GM18517 (cell line): Measurements from ENCODE around the gene TBC1D22A.
"Not testable (repeated sequence)": the region's sequence is repeated elsewhere in the genome, so short reads cannot be mapped to it uniquely, and the experiment has no call there.

ENCODE experiments used
- ATAC-seq: cut with Tn5 transposase; IDR thresholded peaks from one replicate; pipeline ENCODE4 v1.9.1; 2021; ENCODE audit warnings: mild to moderate bottlenecking, moderate library complexity; ENCODE audit not compliant: unreplicated experiment

Gene TBC1D22A

GRCh38 chr22:46770151-46770641, 7.7 kb downstream of the TBC1D22A start:
- no peak for ATAC-seq

GRCh38 chr22:46770726-46771125, 8.3 kb downstream of the TBC1D22A start:
- no peak for ATAC-seq

DNA sequence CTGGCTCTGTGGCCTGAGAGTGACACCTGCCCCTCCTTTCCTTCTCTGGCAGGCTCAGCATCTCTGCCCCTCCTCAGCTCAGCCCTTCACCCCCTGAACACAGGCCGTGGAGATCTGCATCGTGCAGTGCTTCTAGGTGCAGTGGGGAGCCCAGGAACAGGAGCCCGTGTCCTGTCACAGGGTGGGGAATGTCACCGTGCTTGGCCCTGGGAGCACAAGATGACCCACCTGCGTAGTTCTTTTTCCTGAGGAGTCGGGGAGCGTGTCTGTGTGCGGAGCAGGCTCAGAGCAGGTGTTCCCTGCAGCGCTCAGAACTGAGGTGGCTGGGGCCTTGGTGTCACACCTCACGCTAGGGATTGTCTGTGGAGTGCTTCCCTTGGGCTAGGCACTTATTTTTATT, 10.6 kb downstream of the TBC1D22A start:
- no peak for ATAC-seq

GRCh38 chr22:46774253-46774979, 12.0 kb downstream of the TBC1D22A start:
- ATAC-seq: peak; percentile 27

DNA sequence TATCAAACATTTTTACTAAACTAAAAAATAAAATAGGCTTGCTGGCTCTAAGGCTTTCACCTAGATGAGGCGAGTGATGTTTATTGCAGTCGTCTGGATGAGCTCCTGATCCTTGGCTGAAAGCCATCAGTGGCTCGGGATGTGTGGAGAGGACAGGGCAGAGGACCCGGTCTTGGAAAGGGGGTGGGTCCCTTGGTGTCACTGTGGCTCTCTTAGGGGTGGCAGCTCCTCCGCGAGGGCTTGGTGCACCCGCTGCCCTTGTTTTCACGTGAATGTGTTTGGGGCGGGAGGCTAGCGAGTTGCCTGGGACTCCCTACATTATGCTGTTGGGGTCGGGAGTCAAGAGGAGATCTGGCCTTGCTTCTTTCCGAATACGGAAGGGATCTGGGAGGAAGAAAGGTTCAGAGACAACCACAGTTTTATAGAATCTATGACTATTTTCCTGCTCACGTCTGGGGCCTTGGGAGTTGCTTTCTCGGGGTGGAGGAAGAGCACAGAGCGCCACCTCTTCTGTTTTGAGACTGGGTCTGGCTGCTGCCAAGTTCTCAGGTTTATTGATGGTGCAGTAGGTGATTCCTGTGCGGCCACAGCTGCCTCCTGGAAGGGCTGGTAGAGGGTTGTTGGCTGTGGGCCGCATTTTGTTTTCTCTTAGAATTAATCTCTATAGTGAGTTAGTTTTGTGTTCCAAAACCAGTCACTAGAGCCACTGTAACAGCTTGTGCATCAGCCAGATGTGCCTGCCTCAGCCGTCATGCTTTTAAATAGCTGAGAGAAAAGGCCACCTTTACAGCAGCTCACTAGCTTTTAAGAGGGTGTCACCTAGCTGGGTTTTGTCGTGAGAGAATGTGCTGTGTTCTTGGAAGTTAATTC, 12.8 kb downstream of the TBC1D22A start:
- ATAC-seq: no peak

GRCh38 chr22:46775850-46776826, 13.7 kb downstream of the TBC1D22A start:
- no peak for ATAC-seq

DNA sequence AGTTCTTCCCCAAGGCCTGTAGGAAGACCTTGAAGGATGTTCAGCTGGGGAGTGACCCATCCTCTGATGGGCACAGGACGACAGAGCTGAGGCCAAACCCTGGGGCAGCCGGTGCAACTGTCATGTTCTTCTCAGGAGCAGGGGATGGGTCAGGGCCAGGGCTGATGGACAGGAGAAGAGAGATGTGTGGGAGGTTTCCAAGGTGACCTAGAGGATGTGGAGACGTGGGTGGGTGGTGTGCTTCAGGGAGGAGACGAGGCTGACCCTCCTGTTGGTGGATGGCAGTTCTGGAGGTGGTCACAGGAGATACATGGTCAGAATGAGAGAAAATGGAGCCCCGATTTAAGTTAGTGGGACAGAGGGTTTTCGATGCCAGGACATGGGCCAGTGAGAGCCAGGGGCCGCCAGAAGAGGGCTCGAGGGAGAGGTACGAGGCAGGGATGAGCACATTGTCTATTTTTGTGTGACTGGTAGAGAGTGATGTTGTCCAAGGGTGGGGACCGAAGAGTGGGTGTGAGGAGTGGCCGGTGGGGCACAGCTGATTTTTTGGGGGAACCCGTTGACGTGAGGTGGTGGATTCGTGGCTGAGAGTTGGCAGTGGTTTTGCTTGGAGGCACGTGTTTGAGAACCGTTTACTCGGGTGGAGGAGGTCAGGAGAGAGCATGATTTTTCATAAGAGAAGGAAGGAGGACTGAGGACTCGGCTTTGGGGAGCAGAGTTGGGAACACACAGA, 14.6 kb downstream of the TBC1D22A start:
- no peak for ATAC-seq

- ATAC-seq: no peak
Observed at GRCh38 chr22:46777609-46777970, 15.1 kb downstream of the TBC1D22A start.

GRCh38 chr22:46779023-46779422, 16.6 kb downstream of the TBC1D22A start:
- no peak for ATAC-seq

- ATAC-seq: no peak
Observed at GRCh38 chr22:46779651-46780050, 17.2 kb downstream of the TBC1D22A start.

DNA sequence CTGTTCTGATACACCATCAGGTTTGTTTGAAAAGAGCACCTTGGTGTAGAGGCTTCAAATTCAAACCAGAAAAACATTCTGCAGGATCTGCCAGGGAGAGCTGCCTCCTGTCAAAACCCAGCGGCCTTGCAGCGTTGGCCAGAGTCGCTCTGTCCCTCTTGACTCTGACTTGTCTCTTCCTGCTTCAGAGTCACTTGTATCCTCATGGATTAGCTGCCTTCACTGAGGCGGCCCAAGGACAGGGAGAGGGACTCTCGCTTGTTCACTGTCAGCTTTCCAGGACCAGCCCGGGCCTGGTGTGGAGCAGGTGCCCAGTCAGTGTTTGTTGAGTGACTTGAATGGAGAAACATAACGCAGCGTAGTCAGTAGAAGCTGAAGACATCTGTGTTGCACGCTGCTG, 18.0 kb downstream of the TBC1D22A start:
- ATAC-seq: no peak

GRCh38 chr22:46781291-46781690, 18.8 kb downstream of the TBC1D22A start:
- ATAC-seq: no peak

DNA sequence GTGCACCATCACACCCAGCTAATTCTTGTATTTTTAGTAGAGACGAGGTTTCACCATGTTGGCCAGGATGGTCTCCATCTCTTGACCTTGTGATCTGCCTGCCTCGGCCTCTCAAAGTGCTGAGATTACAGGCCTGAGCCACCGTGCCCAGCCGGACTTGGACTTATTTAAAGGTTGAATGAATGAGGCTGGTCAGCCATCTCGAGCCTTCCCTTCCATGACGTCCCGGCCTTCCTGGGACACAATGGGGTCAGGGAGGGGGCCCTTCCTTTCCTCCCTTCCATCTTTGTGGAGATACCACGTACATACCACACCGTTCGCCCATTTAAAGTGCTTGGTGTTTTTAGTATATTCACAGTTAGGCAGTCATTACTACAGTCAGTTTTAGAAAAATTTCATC, 19.8 kb downstream of the TBC1D22A start:
- not testable (repeated sequence) for ATAC-seq

GRCh38 chr22:46783721-46784120, 21.3 kb downstream of the TBC1D22A start:
- no peak for ATAC-seq

DNA sequence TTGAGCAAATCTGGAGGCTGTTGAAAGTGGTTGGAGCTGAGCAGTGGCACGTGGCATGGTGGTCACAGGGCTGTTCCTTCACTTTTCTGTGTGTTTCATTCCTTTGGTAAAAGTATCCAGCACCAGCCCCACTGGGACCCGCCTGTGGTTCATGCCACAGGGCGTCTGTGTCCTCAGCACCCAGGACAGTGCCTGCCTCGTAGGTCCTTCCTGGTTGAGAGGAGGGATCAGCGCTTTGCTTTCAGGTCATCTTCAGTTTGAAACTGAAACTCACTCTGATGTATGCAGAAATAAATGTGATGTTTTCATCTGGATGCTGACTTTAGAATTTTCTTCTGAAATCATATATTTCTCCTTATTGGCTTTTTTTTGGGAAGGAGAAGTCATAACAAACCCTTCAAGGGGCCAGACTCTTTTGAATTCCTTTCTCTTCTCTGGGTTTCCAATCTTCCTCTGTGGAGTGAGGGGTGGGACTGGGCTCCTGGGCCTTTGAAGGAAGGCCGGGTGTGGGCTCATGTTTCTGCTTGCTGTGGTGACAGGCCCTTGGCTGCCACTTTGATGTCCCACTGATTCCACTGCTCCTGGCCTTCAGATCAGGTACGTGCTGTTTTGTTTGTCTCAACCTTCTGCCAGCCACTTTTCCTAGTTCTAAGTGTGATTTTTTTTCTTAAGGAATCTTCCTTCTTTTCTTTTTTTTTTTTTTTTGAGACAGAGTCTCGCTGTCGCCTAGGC, 26.2 kb downstream of the TBC1D22A start:
- ATAC-seq: no peak

- no peak for ATAC-seq
Observed at GRCh38 chr22:46789992-46790391, 27.5 kb downstream of the TBC1D22A start.

- ATAC-seq: no peak
Observed at GRCh38 chr22:46791201-46791731, 28.8 kb downstream of the TBC1D22A start.

- no peak for ATAC-seq
Observed at GRCh38 chr22:46792061-46792796, 29.8 kb downstream of the TBC1D22A start.

DNA sequence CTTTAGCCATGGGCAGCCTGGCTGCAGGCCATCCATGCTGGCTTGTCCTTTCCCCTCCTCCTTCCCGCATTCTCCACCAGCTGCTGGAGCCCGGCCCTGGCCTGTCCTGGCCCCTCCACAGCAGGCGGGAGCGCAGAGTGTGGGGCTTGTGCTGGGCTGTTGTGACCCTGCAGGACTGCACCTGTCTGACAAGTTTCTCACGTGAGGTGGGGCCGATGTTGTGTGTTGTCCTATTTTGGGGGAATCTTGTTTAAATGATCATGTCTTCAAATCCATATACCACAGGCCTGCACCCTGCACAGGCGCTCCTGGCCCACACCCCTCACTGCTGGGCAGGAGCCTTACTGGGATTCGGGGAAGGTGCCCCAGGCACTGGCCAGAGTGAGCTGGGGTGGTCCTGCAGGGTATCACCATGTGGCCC, 30.4 kb downstream of the TBC1D22A start:
- ATAC-seq: no peak
